CD4-positive, alpha-beta T cell treated with Interleukin-12 subunit alpha and Interleukin-12 subunit beta, for 1 hour (primary cell): ENCODE measurements around the gene SLC6A3.

Experiments used
- DNase-seq: peaks from one replicate; pipeline ENCODE4 v3.0.0-alpha.2; 2020

Gene SLC6A3

DNA sequence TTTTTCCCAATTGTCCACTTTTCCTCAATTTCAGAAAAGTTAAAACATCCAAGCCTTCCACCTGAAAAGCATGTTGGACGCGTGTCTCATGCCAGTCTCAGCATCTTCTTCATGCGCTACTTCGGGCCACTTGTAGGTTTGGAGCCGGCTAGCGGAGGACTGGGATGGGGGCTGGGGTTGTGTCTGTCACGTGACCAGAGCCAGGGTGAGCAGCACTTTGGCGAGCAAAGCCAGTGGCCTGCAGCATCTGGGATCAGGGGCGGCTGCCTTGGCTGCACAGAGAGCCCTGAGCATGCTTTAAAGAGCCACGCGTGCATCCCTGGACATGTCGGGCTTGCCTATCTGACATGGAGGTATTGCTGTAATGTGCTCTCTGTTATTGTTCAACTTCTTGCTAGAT, 41.2 kb downstream of the SLC6A3 start:
- no peak for DNase-seq

DNA sequence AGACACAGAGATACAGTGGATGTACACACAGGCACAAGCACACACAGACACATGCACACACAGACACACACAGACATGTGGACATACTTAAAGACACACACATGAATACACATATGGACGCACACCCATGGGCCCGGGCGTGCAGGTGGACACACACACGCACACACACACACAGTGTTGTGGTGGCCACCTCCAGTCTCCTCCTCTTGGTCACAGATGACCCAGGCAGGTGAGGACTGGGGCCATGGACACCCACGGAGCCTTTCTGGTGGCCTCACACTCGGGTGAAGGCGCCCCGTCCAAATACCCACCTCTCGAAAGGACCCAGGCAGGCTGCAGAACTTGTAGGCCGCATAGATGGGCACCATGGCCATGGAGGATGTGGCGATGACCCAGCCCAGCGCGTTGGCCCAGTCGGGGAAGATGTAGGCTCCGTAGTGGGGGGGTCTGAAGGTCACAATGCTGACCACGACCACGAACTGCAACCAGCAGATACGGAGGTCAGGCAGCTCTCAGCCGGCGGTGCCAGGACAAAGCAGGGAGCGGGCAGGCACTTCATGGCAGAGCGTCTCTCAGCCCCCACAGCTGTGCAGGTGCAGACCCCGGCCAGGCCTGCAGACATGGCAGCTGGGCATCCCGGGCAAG, 42.5 kb downstream of the SLC6A3 start:
- DNase-seq = no peak

DNA sequence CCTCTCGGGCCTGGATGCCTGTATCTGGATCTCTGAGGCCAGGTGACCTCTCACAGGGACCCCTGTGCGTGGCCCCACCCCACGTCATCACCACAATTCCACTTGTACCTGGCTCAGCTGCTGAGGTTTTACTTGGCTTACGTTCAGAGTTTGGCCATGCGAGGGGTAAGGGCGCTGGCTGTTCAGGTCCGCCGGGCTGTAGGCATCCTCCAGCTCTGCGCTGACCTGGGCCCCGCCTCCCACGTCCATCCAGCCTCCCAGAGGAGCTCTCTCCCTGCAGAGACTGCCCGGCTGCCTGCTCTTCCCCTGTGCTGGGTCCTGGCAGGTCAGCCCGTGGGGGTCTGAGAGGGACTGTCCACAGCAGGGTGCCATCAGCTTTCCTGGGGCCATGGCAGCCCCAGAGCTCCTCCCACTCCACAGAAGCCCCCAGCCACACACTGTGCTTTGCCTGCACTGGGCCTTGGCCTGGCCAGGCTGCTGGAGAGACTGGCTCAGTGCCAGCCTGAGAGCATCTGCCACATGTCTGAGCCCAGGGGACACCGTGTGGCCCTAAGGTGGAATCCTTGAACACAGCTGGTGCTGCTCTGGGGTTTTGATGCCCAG, 43.6 kb downstream of the SLC6A3 start:
- no peak for DNase-seq

DNA sequence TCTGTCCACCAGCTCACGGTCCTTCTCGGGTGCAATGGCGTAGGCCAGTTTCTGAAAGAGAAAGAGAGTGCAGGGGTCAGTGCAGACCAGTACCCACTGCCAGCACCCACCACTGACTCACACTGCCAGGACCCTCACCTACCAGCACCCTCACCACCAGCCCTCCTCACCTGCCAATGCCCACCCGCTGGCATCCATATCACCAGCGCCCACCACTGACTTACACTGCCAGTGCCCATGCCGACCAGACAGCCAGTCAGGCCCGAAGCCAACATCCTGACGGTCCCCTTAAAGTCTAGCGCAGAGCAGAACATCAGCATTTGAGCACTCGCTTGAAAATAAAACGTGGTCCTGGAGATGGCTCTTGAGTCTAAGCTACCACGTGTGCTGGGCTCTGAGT, 44.3 kb downstream of the SLC6A3 start:
- no peak for DNase-seq

DNA sequence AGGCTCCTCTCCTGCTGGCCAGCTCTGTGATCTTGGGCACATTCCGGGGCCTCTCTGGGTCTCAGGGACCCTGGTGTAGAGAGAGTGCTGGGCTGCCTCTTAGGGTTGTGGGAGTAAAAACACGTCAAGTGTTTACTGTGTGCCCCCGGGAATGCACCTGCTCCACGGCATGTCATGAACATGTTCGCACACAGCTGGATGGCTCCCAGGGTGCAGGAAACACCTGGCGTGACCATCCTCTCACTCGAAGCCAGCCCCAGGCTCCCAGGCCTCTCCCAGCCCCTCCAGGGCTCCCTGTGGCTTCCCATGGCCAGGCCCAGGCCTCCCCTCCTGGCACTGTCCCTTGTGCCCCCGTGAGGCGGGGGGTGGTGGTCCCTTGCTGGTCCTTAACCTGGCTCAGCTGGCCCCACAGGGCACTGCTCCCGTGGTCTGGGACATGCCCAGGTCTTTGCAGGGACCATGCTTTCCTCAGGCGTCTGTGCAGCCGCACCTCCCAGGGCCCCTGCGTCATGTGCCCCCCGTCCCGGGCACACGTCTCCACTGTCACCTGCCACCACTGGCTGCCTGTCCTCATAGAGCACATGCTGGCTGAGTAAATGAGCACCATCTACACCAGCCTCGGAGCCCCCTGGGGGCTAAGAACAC, 44.9 kb downstream of the SLC6A3 start:
- no peak for DNase-seq

DNA sequence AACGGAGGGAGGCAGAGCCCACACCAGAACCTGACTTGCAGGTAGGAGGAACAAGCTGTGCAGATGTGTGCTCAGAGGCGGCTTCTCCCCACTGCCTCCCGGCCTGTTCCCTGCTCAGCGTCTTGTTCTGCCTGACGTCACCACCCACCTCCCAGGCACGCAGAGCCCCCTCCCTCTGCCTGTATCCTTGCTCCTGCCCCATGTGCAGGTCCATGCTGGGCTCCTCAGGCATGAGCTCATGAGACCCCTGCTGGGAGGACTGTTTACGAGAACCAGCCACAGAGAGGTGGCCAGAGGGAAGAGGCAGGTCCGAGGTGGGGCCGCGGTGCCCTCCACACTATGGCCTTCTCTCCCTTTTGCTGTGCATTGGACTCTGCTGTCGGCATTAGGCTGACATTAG, 45.5 kb downstream of the SLC6A3 start:
- no peak for DNase-seq

DNA sequence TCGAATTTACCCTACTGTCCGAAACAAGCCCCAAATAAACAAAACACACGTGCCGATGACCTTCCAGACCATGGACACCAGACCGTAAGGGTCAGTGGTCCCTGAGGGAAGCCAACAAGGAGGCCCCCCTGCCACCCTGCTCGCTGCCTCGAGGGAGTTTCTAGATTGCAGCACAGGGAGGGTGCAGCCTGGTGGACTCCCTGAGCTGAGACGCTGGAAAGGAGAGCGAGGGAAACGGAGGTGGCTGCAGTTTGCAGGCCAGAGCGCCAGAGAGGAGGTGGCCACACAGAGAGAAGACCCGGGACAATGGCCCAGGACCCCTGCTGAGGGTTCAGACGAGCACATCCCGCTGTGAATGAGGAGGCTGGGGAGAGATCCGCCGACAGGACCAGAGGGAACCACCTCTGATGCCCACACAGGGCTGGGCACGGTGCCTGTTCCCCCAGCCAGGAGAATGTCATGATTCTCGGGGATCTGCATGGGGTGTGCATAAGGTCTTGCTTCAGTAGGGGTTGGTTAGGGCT, 48.9 kb downstream of the SLC6A3 start:
- no peak for DNase-seq

DNA sequence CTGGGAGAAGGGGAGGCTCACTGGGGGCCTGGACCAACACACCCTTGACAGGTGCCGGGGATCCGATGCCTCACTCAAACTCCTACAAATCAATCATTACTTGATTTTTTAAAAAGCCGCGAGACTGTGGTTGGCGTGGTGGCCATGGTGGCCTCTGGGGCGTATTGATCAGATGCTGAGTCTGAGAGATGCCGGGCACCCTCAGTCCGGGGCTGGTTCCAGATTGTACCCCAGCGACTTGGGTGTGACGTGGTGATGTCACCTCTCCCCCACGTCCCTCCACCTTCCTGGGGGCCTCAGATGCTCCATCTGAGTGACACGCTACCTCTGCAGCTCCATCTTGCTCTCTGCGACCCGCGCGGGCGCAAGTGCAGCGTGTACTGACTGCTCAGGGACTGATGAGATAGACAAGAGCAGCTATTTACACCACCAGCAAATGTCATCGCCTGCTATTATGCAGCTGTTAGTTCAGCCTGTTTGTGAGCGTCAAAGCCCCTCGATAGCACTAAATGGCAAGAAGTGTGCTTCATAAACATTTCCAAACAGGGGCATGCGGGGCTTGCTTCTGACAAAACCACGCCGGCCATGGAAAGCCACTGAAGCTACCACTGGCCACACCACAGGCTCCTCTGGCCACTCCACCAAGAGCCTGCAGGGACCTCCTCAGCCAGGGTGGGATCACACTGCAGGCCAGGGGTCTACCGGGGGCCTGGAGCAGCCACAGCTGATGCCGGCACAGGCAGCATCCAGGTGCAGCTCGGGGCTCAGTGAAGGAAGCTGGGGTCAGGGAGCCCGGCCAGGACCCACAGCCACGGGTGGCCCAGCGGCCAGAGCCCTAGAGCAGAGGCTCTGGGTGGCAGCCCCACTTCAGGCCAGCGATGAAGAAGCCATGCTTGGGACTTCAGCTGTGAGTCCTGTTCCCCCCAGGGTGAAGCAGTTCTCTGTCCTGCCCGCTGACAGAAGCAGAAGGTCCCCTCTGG, 50.1 kb downstream of the SLC6A3 start:
- DNase-seq = no peak

DNA sequence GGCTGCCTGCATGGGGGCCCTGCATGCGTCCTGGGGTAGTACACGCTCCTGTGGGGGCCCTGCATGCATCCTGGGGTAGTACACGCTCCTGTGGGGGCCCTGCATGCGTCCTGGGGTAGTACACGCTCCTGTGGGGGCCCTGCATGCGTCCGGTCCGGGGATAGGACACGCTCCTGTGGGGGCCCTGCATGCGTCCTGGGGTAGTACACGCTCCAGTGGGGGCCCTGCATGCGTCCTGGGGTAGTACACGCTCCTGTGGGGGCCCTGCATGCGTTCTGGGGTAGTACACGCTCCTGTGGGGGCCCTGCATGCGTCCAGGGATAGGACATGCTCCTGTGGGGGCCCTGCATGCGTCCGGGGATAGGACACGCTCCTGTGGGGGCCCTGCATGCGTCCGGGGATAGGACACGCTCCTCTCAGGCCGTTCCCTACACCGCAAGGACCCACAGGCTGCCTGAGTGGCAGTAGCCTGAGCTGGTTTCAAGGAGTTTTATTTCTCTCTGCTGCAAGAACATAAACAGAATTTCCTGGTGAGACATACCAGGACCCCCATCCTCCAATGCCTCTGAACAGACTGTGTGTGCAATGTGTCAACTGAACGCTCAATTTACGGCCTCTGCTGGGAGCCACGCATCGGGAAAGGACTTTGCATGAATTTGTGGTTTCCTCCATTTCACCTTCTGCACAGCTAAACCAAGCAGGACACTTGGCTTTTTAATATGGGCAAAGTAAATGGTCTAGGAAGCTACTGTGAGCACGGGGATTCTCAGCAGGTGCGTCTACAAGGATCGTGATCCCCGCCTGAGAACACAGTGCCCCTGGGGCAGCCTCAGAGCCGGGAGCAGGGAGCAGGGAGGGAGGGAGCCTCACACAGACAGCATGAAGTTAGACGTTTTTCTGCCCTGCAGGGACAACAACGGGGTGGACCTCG, 51.4 kb downstream of the SLC6A3 start:
- no peak for DNase-seq

DNA sequence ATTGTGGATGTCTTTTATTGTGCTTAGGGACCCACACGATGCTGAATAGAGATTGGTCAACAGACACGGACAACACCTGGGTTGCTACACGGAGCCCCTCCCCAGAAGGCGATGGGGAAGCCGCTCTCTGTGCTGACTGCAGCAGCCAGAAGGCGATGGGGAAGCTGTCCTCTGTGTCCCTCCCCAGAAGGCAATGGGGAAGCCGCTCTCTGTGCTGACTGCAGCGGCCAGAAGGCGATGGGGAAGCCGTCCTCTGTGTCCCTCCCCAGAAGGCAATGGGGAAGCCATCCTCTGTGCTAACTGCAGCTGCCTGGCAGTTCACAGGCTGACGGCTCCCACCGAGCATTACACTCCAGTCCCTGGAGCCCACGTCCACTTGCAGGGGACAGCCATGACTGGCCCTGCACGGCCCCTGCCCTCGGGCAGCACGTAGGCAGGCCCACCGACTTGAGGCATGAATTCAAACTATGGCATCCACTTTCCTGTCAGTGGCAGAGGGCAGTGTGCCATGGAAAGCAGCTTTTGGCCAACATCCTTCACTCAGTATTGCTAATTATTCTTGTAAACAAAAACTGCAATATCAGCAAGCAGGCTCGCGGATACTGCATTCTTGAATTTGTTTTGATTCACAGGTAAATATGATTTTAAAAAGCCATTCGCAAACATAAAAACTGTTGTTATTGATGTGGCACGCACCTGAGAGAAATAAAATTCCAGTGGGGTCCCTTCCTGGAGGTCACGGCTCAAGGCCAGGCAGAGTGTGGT, 52.3 kb downstream of the SLC6A3 start:
- no peak for DNase-seq

DNA sequence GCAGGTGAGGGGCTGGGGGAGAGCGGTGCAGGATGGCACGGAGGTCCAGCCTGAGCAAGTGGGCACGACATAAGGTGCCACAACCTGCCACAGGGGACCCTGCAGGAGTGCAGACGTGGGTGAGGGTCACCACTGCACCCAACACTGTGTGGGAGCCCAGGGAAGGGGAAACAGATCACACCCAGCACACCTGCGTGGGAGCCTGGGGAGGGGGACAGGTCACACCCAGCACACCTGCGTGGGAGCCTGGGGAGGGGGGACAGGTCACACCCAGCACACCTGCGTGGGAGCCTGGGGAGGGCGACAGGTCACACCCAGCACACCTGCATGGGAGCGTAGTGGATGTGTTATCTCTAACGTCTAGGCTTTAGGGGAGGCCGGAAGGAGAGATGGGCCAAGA, 53.0 kb downstream of the SLC6A3 start:
- DNase-seq = no peak

DNA sequence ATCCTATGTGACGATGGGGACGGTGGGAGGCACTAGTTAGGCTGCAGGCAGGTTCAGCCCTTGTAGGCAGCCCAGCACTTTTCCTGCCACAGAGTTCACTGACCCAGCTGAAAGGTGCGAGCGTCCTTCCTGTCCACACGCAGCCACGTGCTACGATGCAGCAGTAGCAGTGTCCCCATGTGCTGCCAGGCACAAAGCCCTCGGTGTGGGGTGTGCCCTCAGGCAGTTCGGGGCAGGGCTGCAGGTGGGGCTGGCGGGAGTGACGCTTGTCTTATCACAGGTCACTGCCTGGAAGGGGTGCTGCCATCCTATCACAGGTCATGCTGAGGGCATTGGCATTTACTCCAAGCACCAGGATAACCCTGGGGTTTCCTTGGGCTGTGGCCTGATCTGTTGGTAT, 53.5 kb downstream of the SLC6A3 start:
- no peak for DNase-seq

DNA sequence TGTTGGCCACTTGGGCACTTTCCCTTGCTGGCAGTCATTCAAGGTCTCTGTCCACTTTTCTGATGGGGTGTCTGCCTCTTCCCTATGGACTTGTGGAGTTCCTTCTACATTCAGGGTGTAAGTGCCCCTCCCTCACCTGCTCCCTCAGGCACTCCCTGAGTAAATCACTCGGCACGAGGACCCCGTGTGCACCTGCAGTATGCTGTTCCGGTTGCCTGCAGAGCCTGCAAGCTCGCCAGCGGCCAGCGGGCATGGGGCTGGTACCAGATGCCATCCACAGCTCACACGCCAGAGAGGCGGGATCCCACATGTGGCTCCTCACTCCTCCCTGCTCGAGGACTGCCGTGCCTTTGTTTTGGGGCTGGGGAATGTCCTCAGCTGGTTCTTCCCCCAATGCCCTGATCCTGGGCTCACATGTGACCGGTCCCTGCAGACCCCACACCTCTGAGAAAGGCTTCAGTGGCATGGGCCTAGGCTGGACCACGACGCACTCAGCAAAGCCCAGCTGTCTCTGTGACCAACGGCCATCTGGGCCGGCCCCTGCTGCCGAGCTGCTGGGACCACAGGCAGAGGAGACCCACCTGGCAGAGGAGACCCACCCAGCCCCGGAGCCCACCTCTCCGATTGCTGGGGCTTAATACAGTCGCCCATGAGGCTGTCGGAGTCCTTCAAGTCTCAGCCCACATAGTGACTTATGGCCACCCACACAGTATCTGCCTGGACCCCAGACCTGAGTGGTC, 54.2 kb downstream of the SLC6A3 start:
- no peak for DNase-seq

DNA sequence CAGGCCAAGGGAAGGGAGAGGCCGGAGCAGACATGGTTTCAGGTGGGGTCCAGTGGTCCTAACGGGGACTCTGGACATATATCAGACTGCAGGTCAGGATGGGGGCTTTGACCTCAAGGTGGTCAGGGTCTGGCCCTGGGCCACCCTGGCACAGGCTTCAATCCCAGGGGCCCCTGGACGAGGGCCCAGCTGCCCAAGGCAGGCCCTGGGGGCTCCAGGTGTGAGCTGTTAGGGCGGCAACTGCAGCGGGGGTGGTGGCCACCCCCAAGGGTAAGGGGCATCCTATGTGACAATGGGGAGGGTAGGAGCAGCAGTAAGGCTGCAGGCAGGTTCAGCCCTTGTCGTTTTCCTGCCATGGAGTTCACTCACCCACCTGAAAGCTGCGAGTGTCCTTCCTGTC, 54.9 kb downstream of the SLC6A3 start:
- DNase-seq = no peak

DNA sequence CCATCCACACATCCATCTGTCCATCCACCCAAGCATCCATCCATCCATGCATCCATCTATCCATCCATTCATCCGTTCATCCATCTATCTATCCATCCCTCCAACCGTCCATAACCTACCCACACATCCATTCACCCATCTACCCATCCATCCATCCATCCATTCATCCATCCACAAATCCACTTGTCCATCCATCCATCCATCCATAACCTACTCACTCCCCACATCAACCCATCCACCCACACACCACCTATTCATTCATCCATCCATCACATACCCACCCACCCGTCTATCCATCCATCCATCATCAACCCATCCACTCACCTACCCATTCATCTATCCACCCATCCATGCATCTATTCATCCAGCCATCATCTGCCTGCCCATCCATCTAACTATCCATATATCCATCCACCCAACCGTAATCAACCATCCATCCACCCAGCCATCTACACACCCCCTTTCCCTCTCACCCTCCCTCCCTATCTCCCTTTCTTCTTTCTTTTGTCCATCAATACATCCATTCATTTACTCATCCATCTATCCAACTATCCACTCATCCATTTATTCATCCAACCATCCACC, 56.8 kb downstream of the SLC6A3 start:
- no peak for DNase-seq

DNA sequence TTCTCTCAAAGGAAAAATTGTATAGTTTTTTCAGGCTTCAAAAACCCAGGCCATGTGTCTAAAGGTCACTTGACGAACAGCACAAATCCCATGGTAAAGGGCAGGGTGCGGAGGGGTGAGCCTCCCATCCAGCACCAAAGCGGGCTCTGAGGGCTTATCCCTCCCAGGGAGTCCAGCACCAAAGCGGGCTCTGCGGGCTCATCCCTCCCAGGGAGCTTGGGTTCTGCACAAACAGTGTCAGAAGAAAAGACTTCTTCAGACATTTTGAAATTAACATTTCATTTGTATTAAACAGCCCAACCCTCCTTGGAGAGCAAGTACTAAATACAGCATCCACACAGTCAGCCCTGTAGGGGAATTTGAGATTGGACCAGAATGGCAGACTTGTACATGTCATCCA, 57.4 kb downstream of the SLC6A3 start:
- DNase-seq = no peak

DNA sequence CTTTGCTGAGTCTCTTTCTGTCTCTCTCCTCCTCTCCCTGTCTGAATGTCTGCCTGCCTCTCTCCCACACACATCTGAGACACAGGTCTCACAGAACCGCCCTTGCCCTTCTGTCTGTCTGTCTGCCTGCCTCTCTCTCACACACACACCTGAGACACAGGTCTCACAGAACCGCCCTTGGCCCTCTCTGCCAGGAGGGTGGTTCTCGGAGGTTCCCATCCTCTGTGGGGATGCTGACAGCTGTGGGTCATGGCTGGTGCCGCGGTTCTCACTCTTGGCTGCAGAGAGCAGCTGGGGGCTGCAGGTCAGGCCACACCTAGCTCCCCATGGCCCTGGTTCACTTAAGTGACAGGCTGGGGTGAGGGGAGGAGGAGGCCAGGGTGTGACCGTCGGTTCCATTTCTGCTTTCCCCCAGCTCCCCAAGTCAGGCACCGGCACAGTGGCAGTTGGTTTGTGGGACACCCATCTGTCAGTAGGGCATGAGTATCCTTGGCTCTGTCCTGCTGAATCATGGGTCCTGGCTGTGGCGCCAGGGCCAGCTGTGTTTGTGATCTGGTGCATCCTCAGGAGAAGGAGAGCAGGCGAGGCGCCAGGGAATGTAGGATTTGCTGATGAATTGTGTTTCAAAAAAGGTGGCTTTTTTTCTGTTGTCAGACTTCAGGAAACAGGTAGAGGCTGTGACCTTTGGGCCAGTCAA, 58.0 kb downstream of the SLC6A3 start:
- no peak for DNase-seq

DNA sequence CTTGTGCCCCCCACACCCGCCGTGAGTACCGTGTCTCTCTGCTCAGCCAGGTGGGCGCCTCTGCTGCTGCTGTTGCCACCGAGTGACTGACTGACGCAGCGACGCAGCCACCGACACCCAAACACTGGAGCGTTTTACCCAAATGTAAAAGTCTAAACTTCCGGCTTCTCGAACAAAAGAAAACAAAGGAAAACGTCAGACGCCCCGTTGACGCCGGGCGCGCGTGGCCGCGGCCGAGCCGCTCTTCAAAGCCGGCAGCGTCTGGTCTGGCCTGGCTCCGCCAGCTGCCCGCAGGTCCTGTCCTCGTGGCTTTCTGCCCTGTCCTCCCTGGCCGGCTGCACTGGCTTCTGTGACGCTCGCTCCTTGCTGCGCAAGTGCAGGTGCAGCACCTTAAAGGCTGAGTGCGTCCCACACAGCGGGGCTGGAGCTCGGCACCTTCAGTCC, 58.9 kb downstream of the SLC6A3 start:
- peak; percentile 82 for DNase-seq
